T-helper 17 cell (primary cell): ENCODE data around the gene CREB3. TPM values are rescaled to one million over a fixed set of nuclear protein-coding genes. Genes with fewer than 3 reads are reported as not detected.

Experiments
- ATAC-seq: fragments of 150-1000 bp; cut with Tn5 transposase; 2 replicates; pipeline ENCODE4 v1.10.0; 2021; ENCODE audit warnings: mild to moderate bottlenecking, moderate library complexity
- DNase-seq, 3 donors: peaks; one replicate each; pipeline versions ENCODE4 v3.0.0 to v3.0.0-alpha.2; 2020 to 2021
- H3K9me3 ChIP-seq: one replicate; pipeline ENCODE4 v1.7.0; 2013; ENCODE audit warnings: low read length, mild to moderate bottlenecking; ENCODE audit not compliant: control insufficient read depth, poor library complexity, severe bottlenecking
- H3K27ac Mint-ChIP-seq: one replicate; pipeline ENCODE4 v1.8.0; 2022; ENCODE audit warnings: mild to moderate bottlenecking, moderate library complexity, mixed read lengths
- H3K27me3 Mint-ChIP-seq: one replicate; pipeline ENCODE4 v1.8.0; 2022; ENCODE audit warnings: mixed read lengths
- H3K36me3 Mint-ChIP-seq: one replicate; pipeline ENCODE4 v1.8.0; 2022; ENCODE audit warnings: low read depth, mixed read lengths
- H3K4me1 Mint-ChIP-seq: one replicate; pipeline ENCODE4 v1.8.0; 2022; ENCODE audit warnings: mild to moderate bottlenecking, mixed read lengths
- H3K4me3 Mint-ChIP-seq: one replicate; pipeline ENCODE4 v1.8.0; 2022; ENCODE audit warnings: mild to moderate bottlenecking, moderate library complexity, mixed read lengths
- total RNA-seq, 4 donors: library from RNA in 2 of 4; stranded (reverse) in 2 of 4; gene quantifications; one replicate each; pipeline ENCODE4 v1.2.3 and lab custom pipeline; 2022 to 2026

CREB3 gene
- total RNA-seq, 2 donors from 2014 or later = 16.0 to 16.5 TPM

DNA sequence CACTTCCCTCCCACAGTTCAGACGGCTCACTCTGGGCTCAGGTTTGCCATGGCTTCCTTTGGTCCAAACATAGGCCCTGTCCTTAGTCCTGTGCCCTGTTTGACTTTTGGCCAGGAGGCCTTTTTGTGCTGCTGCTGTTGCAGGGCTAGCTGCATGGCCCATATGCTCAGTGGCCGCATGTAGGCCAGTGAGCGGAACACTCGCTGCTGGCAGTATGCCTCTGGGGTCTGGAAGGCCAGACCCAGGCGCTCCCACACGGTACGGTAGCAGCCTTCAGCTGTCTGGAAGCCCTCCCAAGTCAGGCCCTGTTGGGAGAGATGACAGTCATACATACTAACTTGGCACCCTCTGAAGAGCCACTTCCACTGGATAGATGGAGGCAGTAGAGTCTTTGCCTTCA lies 4.7 kb downstream of the CREB3 start:
- no peak for DNase-seq
- no peaks in the 10 kb centered on the region for H3K9me3 ChIP-seq
- H3K27ac Mint-ChIP-seq = no peak overlapping the region
- H3K4me3 Mint-ChIP-seq = no peak overlapping the region
- no peaks in the 10 kb centered on the region for H3K36me3 Mint-ChIP-seq
- H3K4me1 Mint-ChIP-seq = peaks cover 28% of the 10 kb centered on the region
- no peak for ATAC-seq
- H3K27me3 Mint-ChIP-seq = no peaks in the 10 kb centered on the region

DNA sequence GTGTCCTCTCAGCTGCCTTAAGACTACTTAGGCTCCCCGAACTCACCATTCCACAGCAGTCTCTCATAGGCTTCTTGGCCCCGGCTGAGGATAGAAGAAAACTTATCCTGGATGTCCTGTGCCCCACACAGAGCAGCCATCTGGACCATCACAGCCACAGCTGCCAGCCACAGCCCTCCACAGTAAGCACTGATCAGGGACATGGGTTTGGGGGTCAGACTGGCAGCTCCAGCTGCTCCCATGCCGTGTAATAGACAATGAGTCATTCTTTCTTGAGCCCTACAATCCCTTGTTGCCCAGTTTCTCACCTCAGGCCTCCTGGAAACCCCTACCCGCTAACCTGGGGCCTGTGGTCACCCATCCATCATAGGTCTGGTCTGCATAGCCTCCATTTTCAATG lies 5.7 kb downstream of the CREB3 start:
- Mint-ChIP-seq H3K36me3 (no peaks in the 10 kb centered on the region), H3K27ac (peak overlapping the region; percentile 27), H3K27me3 (no peaks in the 10 kb centered on the region), H3K4me1 (peaks cover 25% of the 10 kb centered on the region), H3K4me3 (no peak overlapping the region)
- DNase-seq (no peak), ATAC-seq (no peak)
- no peaks in the 10 kb centered on the region for H3K9me3 ChIP-seq

GRCh38 chr9:35738924-35739323 lies 6.5 kb downstream of the CREB3 start:
- peaks cover 22% of the 10 kb centered on the region for H3K4me1 Mint-ChIP-seq
- H3K27ac Mint-ChIP-seq = peak overlapping the region; percentile 16

GRCh38 chr9:35740243-35740642 lies 7.8 kb downstream of the CREB3 start:
- peaks cover 4% of the 10 kb centered on the region for H3K36me3 Mint-ChIP-seq
- H3K9me3 ChIP-seq = no peaks in the 10 kb centered on the region
- no peak overlapping the region for H3K4me3 Mint-ChIP-seq
- no peak overlapping the region for H3K27ac Mint-ChIP-seq
- DNase-seq (no peak), ATAC-seq (no peak)
- no peaks in the 10 kb centered on the region for H3K27me3 Mint-ChIP-seq
- H3K4me1 Mint-ChIP-seq = peaks cover 25% of the 10 kb centered on the region

More at GRCh38 chr9:35738924-35739323, 6.5 kb downstream of the CREB3 start:
- Mint-ChIP-seq H3K27me3 (no peaks in the 10 kb centered on the region), H3K36me3 (peaks cover 4% of the 10 kb centered on the region), H3K4me3 (no peak overlapping the region)
- H3K9me3 ChIP-seq = no peaks in the 10 kb centered on the region
- DNase-seq (no peak), ATAC-seq (no peak)

GRCh38 chr9:35741740-35742139 lies 9.3 kb downstream of the CREB3 start:
- Mint-ChIP-seq H3K4me1 (peaks cover 33% of the 10 kb centered on the region), H3K27ac (peak overlapping the region; percentile 45), H3K4me3 (peak overlapping the region; percentile 63), H3K27me3 (no peaks in the 10 kb centered on the region), H3K36me3 (peaks cover 8% of the 10 kb centered on the region)
- ATAC-seq (peak; percentile 78), DNase-seq (no peak)
- no peaks in the 10 kb centered on the region for H3K9me3 ChIP-seq

DNA sequence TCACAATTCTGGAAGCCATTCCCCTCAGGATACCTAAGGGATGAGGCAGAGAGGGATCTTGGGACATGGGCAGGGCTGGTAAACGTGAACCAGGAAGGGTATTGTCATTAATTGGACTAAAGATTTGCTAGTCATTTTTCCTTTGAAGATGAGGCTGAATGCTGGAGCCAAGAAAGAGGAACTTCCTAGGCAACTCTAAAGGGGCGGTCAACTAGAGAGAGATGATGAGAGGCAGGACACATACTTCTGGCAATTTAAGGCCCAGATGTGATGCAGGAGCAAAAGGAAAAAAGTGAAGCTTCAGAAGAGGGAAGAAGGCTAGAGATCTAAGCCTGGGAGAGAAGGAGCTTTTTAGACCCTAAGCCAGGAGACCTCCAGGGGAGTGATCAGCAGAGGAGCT lies 11.0 kb downstream of the CREB3 start:
- Mint-ChIP-seq H3K4me1 (peaks cover 43% of the 10 kb centered on the region), H3K36me3 (peaks cover 8% of the 10 kb centered on the region), H3K4me3 (no peak overlapping the region), H3K27ac (peak overlapping the region; percentile 16), H3K27me3 (no peaks in the 10 kb centered on the region)
- H3K9me3 ChIP-seq = no peaks in the 10 kb centered on the region
- DNase-seq (no peak), ATAC-seq (no peak)

- DNase-seq (no peak), ATAC-seq (no peak)
- Mint-ChIP-seq H3K27me3 (no peaks in the 10 kb centered on the region), H3K36me3 (peaks cover 8% of the 10 kb centered on the region), H3K27ac (no peak overlapping the region), H3K4me3 (no peak overlapping the region), H3K4me1 (peaks cover 40% of the 10 kb centered on the region)
- no peaks in the 10 kb centered on the region for H3K9me3 ChIP-seq
These were observed 11.5 kb downstream of the CREB3 start for GRCh38 chr9:35743880-35744518.

GRCh38 chr9:35745569-35745968 lies 13.1 kb downstream of the CREB3 start:
- no peak for ATAC-seq
- Mint-ChIP-seq H3K4me3 (peak overlapping the region; percentile 73), H3K27me3 (no peaks in the 10 kb centered on the region), H3K27ac (peak overlapping the region; percentile 88), H3K4me1 (peaks cover 47% of the 10 kb centered on the region), H3K36me3 (peaks cover 10% of the 10 kb centered on the region)
- DNase-seq = no peak
- H3K9me3 ChIP-seq = no peaks in the 10 kb centered on the region

DNA sequence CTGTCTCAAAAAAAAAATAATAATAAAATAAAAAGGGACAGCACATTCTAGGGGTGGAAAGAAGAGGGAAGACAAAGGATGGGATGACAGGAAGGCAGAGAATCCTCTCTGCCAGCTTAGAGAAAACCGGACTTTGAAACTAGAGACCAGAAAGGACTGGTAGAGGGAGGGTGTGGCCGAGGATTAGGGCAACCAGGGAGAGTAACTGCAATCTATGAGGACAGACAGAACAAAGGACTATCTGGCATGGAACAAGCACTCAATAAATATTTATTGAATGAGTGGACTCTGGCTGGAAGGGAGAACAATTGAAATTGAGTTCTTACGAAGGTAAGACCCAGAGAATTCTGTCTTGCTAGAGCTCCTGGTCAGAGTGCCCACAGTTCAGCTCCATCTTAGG lies 14.1 kb downstream of the CREB3 start:
- no peaks in the 10 kb centered on the region for H3K9me3 ChIP-seq
- Mint-ChIP-seq H3K27ac (peak overlapping the region; percentile 88), H3K27me3 (no peaks in the 10 kb centered on the region), H3K4me3 (peak overlapping the region; percentile 90), H3K36me3 (peaks cover 10% of the 10 kb centered on the region), H3K4me1 (peaks cover 47% of the 10 kb centered on the region)
- DNase-seq (no peak), ATAC-seq (no peak)

DNA sequence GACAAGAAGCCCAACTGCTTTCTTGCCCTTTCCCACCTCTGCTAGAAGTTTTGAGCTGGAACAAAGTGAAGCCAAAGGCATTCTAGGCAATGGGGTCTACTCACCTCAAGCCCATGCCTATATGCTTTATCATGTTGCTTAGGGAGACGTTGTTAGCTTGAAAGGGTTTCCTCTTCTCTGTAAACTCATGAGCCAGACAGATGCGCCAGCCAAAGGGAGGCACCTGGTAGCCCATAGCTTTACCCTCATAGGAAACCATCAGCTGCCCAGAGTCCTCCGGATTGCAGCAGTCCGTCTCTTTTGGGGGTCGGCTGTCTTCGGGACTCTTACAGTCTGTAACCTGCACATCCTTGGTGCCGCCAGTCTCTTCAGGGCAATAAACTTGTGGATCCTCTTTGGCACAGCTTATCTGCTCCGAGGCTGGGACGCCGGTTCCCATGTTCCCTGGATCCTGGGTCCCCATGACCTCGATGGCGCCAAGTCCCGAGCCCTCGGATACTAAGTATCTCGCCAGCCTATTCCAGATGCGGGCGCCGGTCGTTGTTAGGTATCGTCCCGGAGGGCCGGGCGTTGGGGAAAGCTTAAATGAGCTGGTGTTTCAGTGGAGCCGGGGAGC lies 15.9 kb downstream of the CREB3 start:
- Mint-ChIP-seq H3K36me3 (peaks cover 15% of the 10 kb centered on the region), H3K4me1 (peaks cover 44% of the 10 kb centered on the region), H3K27ac (peak overlapping the region; percentile 61), H3K4me3 (peak overlapping the region; percentile 90), H3K27me3 (no peaks in the 10 kb centered on the region)
- no peaks in the 10 kb centered on the region for H3K9me3 ChIP-seq
- ATAC-seq (peak; percentile 16), DNase-seq (no peak)

GRCh38 chr9:35748858-35749514 lies 16.5 kb downstream of the CREB3 start, which contains the start of the genes GBA2 and RGP1:
Gene GBA2 (minus strand): TSS chr9:35749228. CDS start chr9:35748704, 524 bp downstream.
Gene RGP1 (plus strand): TSS chr9:35749287. CDS start chr9:35749756, 469 bp downstream.
- ATAC-seq (peak; percentile 79), DNase-seq (peak; percentile 39 to 58 (median 56))
- Mint-ChIP-seq H3K4me3 (peak within 1 kb of the TSS; percentile 98), H3K27ac (peak within 1 kb of the TSS; percentile 94), H3K4me1 (peaks cover 47% of the 10 kb centered on the region), H3K36me3 (peaks cover 14% of the 10 kb centered on the region), H3K27me3 (no peaks in the 10 kb centered on the region)
- no peaks in the 10 kb centered on the region for H3K9me3 ChIP-seq

GRCh38 chr9:35749515-35750255 lies 17.2 kb downstream of the CREB3 start:
- Mint-ChIP-seq H3K4me3 (peak overlapping the region; percentile 98), H3K27ac (peak overlapping the region; percentile 94), H3K36me3 (peaks cover 14% of the 10 kb centered on the region), H3K27me3 (no peaks in the 10 kb centered on the region), H3K4me1 (peaks cover 46% of the 10 kb centered on the region)
- DNase-seq (peak in 2 of 3 donors; percentile 19 to 22), ATAC-seq (peak; percentile 68)
- H3K9me3 ChIP-seq = no peaks in the 10 kb centered on the region

DNA sequence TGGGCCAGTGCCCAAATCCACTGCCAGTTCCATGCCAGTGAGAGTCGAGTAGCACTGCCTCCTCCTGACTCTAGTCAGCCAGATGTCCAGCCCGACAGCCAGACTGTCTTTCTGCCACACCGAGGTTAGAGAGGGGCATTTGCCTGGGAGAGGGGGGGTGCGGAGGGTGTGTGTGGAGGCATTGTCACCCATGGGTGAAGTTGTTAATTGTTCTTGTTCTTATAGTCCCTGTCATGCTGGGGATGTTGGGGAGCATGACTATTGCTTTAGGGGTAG lies 17.7 kb downstream of the CREB3 start:
- Mint-ChIP-seq H3K27ac (peak overlapping the region; percentile 94), H3K4me3 (peak overlapping the region; percentile 98), H3K4me1 (peaks cover 44% of the 10 kb centered on the region), H3K36me3 (peaks cover 14% of the 10 kb centered on the region), H3K27me3 (no peaks in the 10 kb centered on the region)
- H3K9me3 ChIP-seq = no peaks in the 10 kb centered on the region
- no peak for DNase-seq
- ATAC-seq = no peak
